IPS-20b (cell line): ENCODE measurements around the gene COG3.

Experiments
- H3K27ac ChIP-seq: one replicate; pipeline ENCODE4 v1.5.1; 2013; ENCODE audit warnings: low read length
- H3K27me3 ChIP-seq: 2 replicates; pipeline ENCODE4 v1.6.1; 2013; ENCODE audit warnings: mild to moderate bottlenecking, low read length, inconsistent platforms; ENCODE audit not compliant: insufficient read depth
- H3K36me3 ChIP-seq: 2 replicates; pipeline ENCODE4 v1.6.1; 2013; ENCODE audit warnings: low read depth, mild to moderate bottlenecking, inconsistent platforms, low read length, moderate library complexity; ENCODE audit not compliant: insufficient read depth
- H3K4me1 ChIP-seq: 2 replicates; pipeline ENCODE4 v1.6.1; 2013; ENCODE audit warnings: mild to moderate bottlenecking, control low read depth, inconsistent platforms, low read length, moderate library complexity; ENCODE audit not compliant: insufficient read depth
- H3K4me3 ChIP-seq: 2 replicates; pipeline ENCODE4 v1.5.1; 2013; ENCODE audit warnings: mild to moderate bottlenecking, low read length, inconsistent platforms
- H3K9ac ChIP-seq: 2 replicates; pipeline ENCODE4 v1.6.1; 2013; ENCODE audit warnings: low read depth, mild to moderate bottlenecking, inconsistent platforms, low read length, moderate library complexity
- H3K9me3 ChIP-seq: 2 replicates; pipeline ENCODE4 v1.6.1; 2013; ENCODE audit warnings: mild to moderate bottlenecking, low read depth, low read length, inconsistent platforms; ENCODE audit not compliant: insufficient read depth

The COG3 gene

DNA sequence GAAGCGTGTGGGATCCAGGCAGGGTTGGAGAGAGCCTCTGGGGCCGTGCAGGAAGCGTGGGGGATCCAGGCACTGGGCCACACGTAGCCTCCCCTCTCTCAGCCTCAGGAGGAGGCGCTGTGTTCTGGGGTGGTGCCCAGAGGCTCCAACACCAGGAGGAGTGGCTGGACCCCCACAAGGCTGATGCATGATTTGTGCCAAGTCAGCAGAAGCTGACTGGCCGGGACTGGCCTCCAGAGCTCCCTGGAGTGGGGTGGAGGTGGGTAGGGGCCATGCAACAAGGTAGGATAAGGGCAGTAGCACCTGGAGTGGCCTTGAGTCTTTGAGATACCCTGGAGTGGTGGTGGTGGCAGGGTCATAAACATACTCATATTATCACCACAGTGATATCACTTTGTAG lies 75.5 kb downstream of the COG3 start:
- Histone ChIP-seq H3K36me3 (peaks cover 15% of the 10 kb centered on the region), H3K4me1 (no peaks in the 10 kb centered on the region), H3K9ac (no peak overlapping the region)

GRCh38 chr13:45540864-45541263 lies 76.1 kb downstream of the COG3 start:
- H3K27ac ChIP-seq, result no peak overlapping the region
- H3K9ac ChIP-seq, result no peak overlapping the region
- H3K27me3 ChIP-seq, result no peaks in the 10 kb centered on the region
- H3K4me1 ChIP-seq, result no peaks in the 10 kb centered on the region
- peaks cover 8% of the 10 kb centered on the region for H3K36me3 ChIP-seq
- H3K4me3 ChIP-seq, result no peak overlapping the region
- no peaks in the 10 kb centered on the region for H3K9me3 ChIP-seq

More for the DNA sequence above, 75.5 kb downstream of the COG3 start:
- Histone ChIP-seq H3K4me3 (no peak overlapping the region), H3K27me3 (no peaks in the 10 kb centered on the region), H3K9me3 (no peaks in the 10 kb centered on the region), H3K27ac (no peak overlapping the region)

- Histone ChIP-seq H3K9me3 (no peaks in the 10 kb centered on the region), H3K27me3 (no peaks in the 10 kb centered on the region), H3K36me3 (peaks cover 2% of the 10 kb centered on the region; the same call in 1 of the 2 replicates), H3K27ac (no peak overlapping the region), H3K4me1 (no peaks in the 10 kb centered on the region), H3K4me3 (no peak overlapping the region), H3K9ac (no peak overlapping the region)
Measured at GRCh38 chr13:45541806-45542205, 77.1 kb downstream of the COG3 start.

GRCh38 chr13:45542391-45542790 lies 77.7 kb downstream of the COG3 start:
- no peaks in the 10 kb centered on the region for H3K27me3 ChIP-seq
- H3K9me3 ChIP-seq, result no peaks in the 10 kb centered on the region
- no peak overlapping the region for H3K9ac ChIP-seq
- H3K4me1 ChIP-seq, result no peaks in the 10 kb centered on the region
- no peaks in the 10 kb centered on the region for H3K36me3 ChIP-seq
- no peak overlapping the region for H3K27ac ChIP-seq
- H3K4me3 ChIP-seq, result no peak overlapping the region

DNA sequence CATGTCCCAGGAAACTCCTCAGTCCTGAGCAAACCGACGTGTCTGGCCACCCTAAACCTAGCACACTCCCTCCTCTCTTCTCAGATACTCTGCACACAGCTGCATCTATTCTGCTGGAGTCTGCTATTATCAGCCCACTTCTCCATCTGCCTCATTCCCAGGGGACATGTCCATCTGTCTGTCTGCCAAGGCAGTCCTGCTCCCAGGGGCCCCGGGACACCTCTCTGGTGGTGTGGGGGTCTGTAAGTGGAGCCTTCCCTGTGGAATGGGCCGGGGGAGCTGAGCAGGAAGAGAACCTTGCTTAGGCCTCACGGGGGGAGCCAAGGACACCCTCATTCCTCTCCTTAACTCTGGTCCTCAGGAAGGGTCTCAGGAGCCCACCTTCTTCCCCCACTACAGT lies 78.1 kb downstream of the COG3 start:
- Histone ChIP-seq H3K27me3 (no peaks in the 10 kb centered on the region), H3K4me1 (no peaks in the 10 kb centered on the region), H3K4me3 (no peak overlapping the region), H3K9ac (no peak overlapping the region), H3K36me3 (no peaks in the 10 kb centered on the region), H3K27ac (no peak overlapping the region), H3K9me3 (no peaks in the 10 kb centered on the region)

DNA sequence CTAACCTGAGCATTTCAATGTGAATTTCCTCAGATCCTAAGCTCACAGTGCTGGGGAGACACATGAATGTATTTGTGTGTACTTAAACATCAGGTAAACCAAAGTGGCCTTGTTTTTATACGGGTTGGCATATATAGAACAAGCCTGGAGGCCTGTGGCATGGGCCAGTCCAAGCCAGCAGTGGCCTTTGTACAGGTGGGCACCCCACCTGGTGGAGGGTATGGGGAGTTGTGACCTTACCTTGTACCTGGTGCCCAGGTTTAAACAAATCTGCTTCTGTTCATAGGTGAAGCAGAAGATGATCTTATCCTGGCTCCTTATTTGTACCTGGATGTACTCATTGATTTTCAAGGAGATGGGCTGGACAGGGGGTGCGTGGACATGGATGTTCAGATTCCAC lies 79.8 kb downstream of the COG3 start:
- Histone ChIP-seq H3K9me3 (no peaks in the 10 kb centered on the region), H3K9ac (no peak overlapping the region), H3K27me3 (no peaks in the 10 kb centered on the region), H3K4me3 (no peak overlapping the region), H3K4me1 (no peaks in the 10 kb centered on the region), H3K27ac (no peak overlapping the region), H3K36me3 (no peaks in the 10 kb centered on the region)

- Histone ChIP-seq H3K36me3 (no peaks in the 10 kb centered on the region), H3K4me3 (no peak overlapping the region), H3K9ac (no peak overlapping the region), H3K9me3 (no peaks in the 10 kb centered on the region), H3K27me3 (no peaks in the 10 kb centered on the region), H3K4me1 (no peaks in the 10 kb centered on the region), H3K27ac (no peak overlapping the region)
Measured at GRCh38 chr13:45545686-45546409, 81.1 kb downstream of the COG3 start.

DNA sequence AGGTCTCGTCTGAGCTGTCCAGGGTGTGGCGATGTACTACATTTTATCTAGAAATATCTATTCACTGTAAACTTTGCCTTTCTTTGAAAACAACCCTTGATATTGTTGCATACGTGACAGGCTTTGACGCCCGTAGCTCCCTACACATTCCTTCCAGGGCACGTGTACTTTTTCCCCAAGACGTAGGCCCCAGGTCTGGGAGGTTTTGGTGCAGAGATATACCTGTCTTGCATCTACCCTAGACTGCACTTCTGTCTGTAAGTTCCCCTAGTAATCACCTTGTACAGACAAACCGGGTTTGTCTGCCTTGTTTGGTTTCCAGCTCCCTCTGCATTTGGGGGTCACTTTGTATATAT lies 81.6 kb downstream of the COG3 start:
- no peak overlapping the region for H3K4me3 ChIP-seq
- no peaks in the 10 kb centered on the region for H3K4me1 ChIP-seq
- H3K36me3 ChIP-seq, result no peaks in the 10 kb centered on the region
- no peaks in the 10 kb centered on the region for H3K9me3 ChIP-seq
- no peak overlapping the region for H3K27ac ChIP-seq
- H3K27me3 ChIP-seq, result no peaks in the 10 kb centered on the region
- no peak overlapping the region for H3K9ac ChIP-seq

DNA sequence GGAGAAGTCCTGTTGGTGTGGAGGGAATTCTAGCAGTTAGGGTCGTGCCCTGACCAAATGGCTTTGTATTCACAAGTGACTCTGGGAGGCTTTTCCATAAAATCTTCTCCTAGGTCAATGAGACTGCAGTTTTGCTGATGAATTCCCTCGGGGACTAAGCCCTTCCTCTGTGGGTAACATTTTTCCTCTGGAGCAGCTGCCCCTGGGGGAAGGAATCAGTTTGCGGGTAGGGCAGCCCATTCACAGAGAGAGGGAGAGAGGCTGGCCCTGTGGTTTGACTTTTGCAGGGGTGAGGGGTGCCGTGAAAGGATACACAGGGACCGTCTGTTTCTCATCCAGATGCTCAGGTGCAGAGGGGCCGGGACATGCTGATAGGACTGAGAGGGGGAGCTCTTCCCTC lies 83.5 kb downstream of the COG3 start:
- H3K9ac ChIP-seq, result no peak overlapping the region
- no peaks in the 10 kb centered on the region for H3K9me3 ChIP-seq
- H3K27ac ChIP-seq, result no peak overlapping the region

GRCh38 chr13:45554604-45555109 lies 89.9 kb downstream of the COG3 start:
- no peak overlapping the region for H3K9ac ChIP-seq
- no peak overlapping the region for H3K27ac ChIP-seq
- no peaks in the 10 kb centered on the region for H3K9me3 ChIP-seq
- no peaks in the 10 kb centered on the region for H3K27me3 ChIP-seq
- H3K36me3 ChIP-seq, result no peaks in the 10 kb centered on the region
- H3K4me1 ChIP-seq, result no peaks in the 10 kb centered on the region
- no peak overlapping the region for H3K4me3 ChIP-seq

More for the DNA sequence above, 83.5 kb downstream of the COG3 start:
- Histone ChIP-seq H3K4me3 (no peak overlapping the region), H3K27me3 (no peaks in the 10 kb centered on the region), H3K4me1 (no peaks in the 10 kb centered on the region), H3K36me3 (no peaks in the 10 kb centered on the region)

GRCh38 chr13:45564133-45564776 lies 99.5 kb downstream of the COG3 start:
- H3K27me3 ChIP-seq, result no peaks in the 10 kb centered on the region
- no peaks in the 10 kb centered on the region for H3K4me1 ChIP-seq
- H3K9ac ChIP-seq, result no peak overlapping the region
- H3K36me3 ChIP-seq, result no peaks in the 10 kb centered on the region
- H3K4me3 ChIP-seq, result no peak overlapping the region
- no peak overlapping the region for H3K27ac ChIP-seq
- H3K9me3 ChIP-seq, result peaks cover 16% of the 10 kb centered on the region

- Histone ChIP-seq H3K4me3 (no peak overlapping the region), H3K4me1 (no peaks in the 10 kb centered on the region), H3K36me3 (no peaks in the 10 kb centered on the region), H3K9me3 (peaks cover 16% of the 10 kb centered on the region), H3K27ac (no peak overlapping the region), H3K27me3 (no peaks in the 10 kb centered on the region), H3K9ac (no peak overlapping the region)
Measured at GRCh38 chr13:45565331-45565730, 100.6 kb downstream of the COG3 start.
